ENCODE results near the gene PRKAA1.

Gene PRKAA1

GRCh38 chr5:40776658-40776977 lies 21.6 kb downstream of the PRKAA1 start:
- TF ChIP-seq CTCF (IDR thresholded peaks at IDR 0.05; ENCODE audit: borderline replicate concordance, insufficient read depth, low read depth, low read length) = no peak
- H3K4me3 ChIP-seq (ENCODE audit: low read depth, low read length) = no peak overlapping the region

GRCh38 chr5:40775846-40776657 lies 22.1 kb downstream of the PRKAA1 start:
- no peak overlapping the region for H3K4me3 ChIP-seq (ENCODE audit: low read depth, low read length)
- TF ChIP-seq CTCF (IDR thresholded peaks at IDR 0.05; ENCODE audit: borderline replicate concordance, insufficient read depth, low read depth, low read length) = no peak

GRCh38 chr5:40775085-40775845 lies 22.9 kb downstream of the PRKAA1 start:
- no peak for TF ChIP-seq CTCF (IDR thresholded peaks at IDR 0.05; ENCODE audit: borderline replicate concordance, insufficient read depth, low read depth, low read length)
- H3K4me3 ChIP-seq (ENCODE audit: low read depth, low read length) = no peak overlapping the region

- TF ChIP-seq CTCF (IDR thresholded peaks at IDR 0.05; ENCODE audit: borderline replicate concordance, insufficient read depth, low read depth, low read length) = no peak
- no peak overlapping the region for H3K4me3 ChIP-seq (ENCODE audit: low read depth, low read length)
Observed at GRCh38 chr5:40774623-40775022, 23.6 kb downstream of the PRKAA1 start.

GRCh38 chr5:40770764-40771163 lies 27.4 kb downstream of the PRKAA1 start:
- no peak for TF ChIP-seq CTCF (IDR thresholded peaks at IDR 0.05; ENCODE audit: borderline replicate concordance, insufficient read depth, low read depth, low read length)
- no peak overlapping the region for H3K4me3 ChIP-seq (ENCODE audit: low read depth, low read length)

- no peak for TF ChIP-seq CTCF (IDR thresholded peaks at IDR 0.05; ENCODE audit: borderline replicate concordance, insufficient read depth, low read depth, low read length)
Observed at GRCh38 chr5:40762705-40763104, 35.5 kb downstream of the PRKAA1 start.

GRCh38 chr5:40757400-40757799 lies 40.8 kb downstream of the PRKAA1 start:
- H3K4me3 ChIP-seq (ENCODE audit: low read depth, low read length) = no peak overlapping the region
- no peak for TF ChIP-seq CTCF (IDR thresholded peaks at IDR 0.05; ENCODE audit: borderline replicate concordance, insufficient read depth, low read depth, low read length)

More at GRCh38 chr5:40762705-40763104, 35.5 kb downstream of the PRKAA1 start:
- H3K4me3 ChIP-seq (ENCODE audit: low read depth, low read length) = no peak overlapping the region
